HCT116 (cell line): ENCODE measurements around the gene C1R.

Source experiments
- CTCF ChIP-seq, 3 experiments: fragments of 200-600 bp in 1 of 3; sonication (generic) in 1 of 3; IDR thresholded peaks in 2 of 3; conservative IDR thresholded peaks in 1 of 3; 2 replicates each; pipeline ENCODE4 v1.5.1; 2012 to 2017; ENCODE audit warnings: low read depth in 2 of 3, low read length in 2 of 3, antibody characterized with exemption in 1 of 3, borderline replicate concordance in 1 of 3, control low read depth in 1 of 3, mild to moderate bottlenecking in 1 of 3, mixed read lengths in 1 of 3, mixed run types in 1 of 3, moderate library complexity in 1 of 3; ENCODE audit not compliant: insufficient read depth in 1 of 3
- POLR2AphosphoS5 ChIP-seq: IDR thresholded peaks from 2 replicates; pipeline ENCODE4 v1.6.1; 2011; ENCODE audit warnings: mild to moderate bottlenecking, low read depth, low read length, moderate library complexity
- REST ChIP-seq: IDR thresholded peaks from 2 replicates; pipeline ENCODE4 v1.6.1; 2012; ENCODE audit warnings: low read depth

- no peak for TF ChIP-seq CTCF (IDR thresholded peaks at IDR 0.05 in 2 of 3, conservative IDR thresholded peaks at IDR 0.05 in 1 of 3; ENCODE audit: borderline replicate concordance in 1 of 3, insufficient read depth in 1 of 3, low read depth in 2 of 3, low read length in 2 of 3)
- TF ChIP-seq REST, result no peak
- TF ChIP-seq POLR2AphosphoS5, result no peak
These were observed 53.7 kb downstream of the C1R start for GRCh38 chr12:7038591-7038990.
